IPS DF 4.7 (cell line): ENCODE results near the gene KRTAP17-1.
"Not testable (repeated sequence)": the region's sequence is repeated elsewhere in the genome, so short reads cannot be mapped to it uniquely, and the experiment has no call there.

Experiments used
- DNase-seq: peaks from one replicate; pipeline ENCODE4 v3.0.0-alpha.2; 2013; ENCODE audit warnings: low spot score; ENCODE audit errors: extremely low read depth

KRTAP17-1 gene

GRCh38 chr17:41315204-41315794 lies at the start of gene KRTAP17-1:
TSS of gene KRTAP17-1 (minus strand) at chr17:41315710. CDS start at chr17:41315650, 60 bp downstream.
- DNase-seq = no peak

GRCh38 chr17:41363881-41364280 lies 48.4 kb upstream of the KRTAP17-1 start:
- DNase-seq = no peak

- no peak for DNase-seq
Measured at GRCh38 chr17:41360296-41360995, 44.9 kb upstream of the KRTAP17-1 start.

- no peak for DNase-seq
Measured at GRCh38 chr17:41354536-41354935, 39.0 kb upstream of the KRTAP17-1 start.

- no peak for DNase-seq
Measured at GRCh38 chr17:41352597-41353366, 37.3 kb upstream of the KRTAP17-1 start.

GRCh38 chr17:41351177-41351576 lies 35.7 kb upstream of the KRTAP17-1 start:
- DNase-seq = no peak

- DNase-seq = not testable (repeated sequence)
Measured at GRCh38 chr17:41350381-41350878, 34.9 kb upstream of the KRTAP17-1 start, which contains the start of gene KRT33A. TSS of gene KRT33A (minus strand) at chr17:41350828. CDS start at chr17:41350767, 61 bp downstream.

- no peak for DNase-seq
Measured at GRCh38 chr17:41347869-41348760, 32.6 kb upstream of the KRTAP17-1 start.

- DNase-seq = not testable (repeated sequence)
Measured at GRCh38 chr17:41346421-41346820, 30.9 kb upstream of the KRTAP17-1 start.

- DNase-seq = no peak
Measured at GRCh38 chr17:41345992-41346391, 30.5 kb upstream of the KRTAP17-1 start.

GRCh38 chr17:41343029-41343428 lies 27.5 kb upstream of the KRTAP17-1 start:
- DNase-seq = no peak

GRCh38 chr17:41340934-41341861 lies 25.7 kb upstream of the KRTAP17-1 start:
- DNase-seq = no peak

GRCh38 chr17:41340494-41340893 lies 25.0 kb upstream of the KRTAP17-1 start:
- DNase-seq = no peak

- DNase-seq = no peak
Measured at GRCh38 chr17:41339571-41340172, 24.2 kb upstream of the KRTAP17-1 start.

- DNase-seq = no peak
Measured at GRCh38 chr17:41338961-41339485, 23.5 kb upstream of the KRTAP17-1 start.

GRCh38 chr17:41335747-41336146 lies 20.2 kb upstream of the KRTAP17-1 start:
- no peak for DNase-seq

- no peak for DNase-seq
Measured at GRCh38 chr17:41334385-41335305, 19.1 kb upstream of the KRTAP17-1 start.

- DNase-seq = no peak
Measured at GRCh38 chr17:41333836-41334235, 18.3 kb upstream of the KRTAP17-1 start.
